ENCODE measurements around the gene ELF1.

DNA sequence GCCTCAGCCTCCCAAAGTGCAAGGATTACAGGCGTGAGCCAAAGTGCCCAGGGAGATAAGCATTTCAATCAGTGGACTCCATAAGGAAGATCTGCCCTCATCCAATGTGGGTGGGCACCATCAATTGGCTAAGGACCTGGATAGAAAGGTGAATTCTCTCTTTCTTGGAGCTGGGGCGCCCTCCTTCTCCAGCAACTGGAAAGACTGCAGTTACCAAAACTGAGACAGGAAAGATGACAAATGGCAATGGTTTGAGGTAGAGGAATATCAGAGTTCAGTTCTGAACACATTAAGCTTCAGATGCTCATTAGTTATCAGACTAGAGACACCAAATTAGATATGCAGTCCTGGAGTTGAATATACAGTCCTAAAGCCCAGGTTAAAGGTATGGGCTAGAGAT lies 10.5 kb upstream of the ELF1 start:
- TF ChIP-seq POLR2A (IDR thresholded peaks at IDR 0.05; ENCODE audit: low read depth, low read length) (no peak), CEBPB (IDR thresholded peaks at IDR 0.05; ENCODE audit: low read depth, low read length) (no peak), SMC3 (IDR thresholded peaks at IDR 0.05; ENCODE audit: low read depth, low read length) (no peak), MXI1 (IDR thresholded peaks at IDR 0.05; ENCODE audit: borderline replicate concordance, low read depth, low read length) (no peak), RCOR1 (IDR thresholded peaks at IDR 0.05; ENCODE audit: insufficient replicate concordance, low read length) (no peak), RAD21 (IDR thresholded peaks at IDR 0.05; ENCODE audit: low read length) (no peak)
- TF ChIP-seq, protein P1, sequence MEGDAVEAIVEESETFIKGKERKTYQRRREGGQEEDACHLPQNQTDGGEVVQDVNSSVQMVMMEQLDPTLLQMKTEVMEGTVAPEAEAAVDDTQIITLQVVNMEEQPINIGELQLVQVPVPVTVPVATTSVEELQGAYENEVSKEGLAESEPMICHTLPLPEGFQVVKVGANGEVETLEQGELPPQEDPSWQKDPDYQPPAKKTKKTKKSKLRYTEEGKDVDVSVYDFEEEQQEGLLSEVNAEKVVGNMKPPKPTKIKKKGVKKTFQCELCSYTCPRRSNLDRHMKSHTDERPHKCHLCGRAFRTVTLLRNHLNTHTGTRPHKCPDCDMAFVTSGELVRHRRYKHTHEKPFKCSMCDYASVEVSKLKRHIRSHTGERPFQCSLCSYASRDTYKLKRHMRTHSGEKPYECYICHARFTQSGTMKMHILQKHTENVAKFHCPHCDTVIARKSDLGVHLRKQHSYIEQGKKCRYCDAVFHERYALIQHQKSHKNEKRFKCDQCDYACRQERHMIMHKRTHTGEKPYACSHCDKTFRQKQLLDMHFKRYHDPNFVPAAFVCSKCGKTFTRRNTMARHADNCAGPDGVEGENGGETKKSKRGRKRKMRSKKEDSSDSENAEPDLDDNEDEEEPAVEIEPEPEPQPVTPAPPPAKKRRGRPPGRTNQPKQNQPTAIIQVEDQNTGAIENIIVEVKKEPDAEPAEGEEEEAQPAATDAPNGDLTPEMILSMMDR (conservative IDR thresholded peaks at IDR 0.05; ENCODE audit: low read depth, low read length) = no peak
- TF ChIP-seq, protein P2, sequence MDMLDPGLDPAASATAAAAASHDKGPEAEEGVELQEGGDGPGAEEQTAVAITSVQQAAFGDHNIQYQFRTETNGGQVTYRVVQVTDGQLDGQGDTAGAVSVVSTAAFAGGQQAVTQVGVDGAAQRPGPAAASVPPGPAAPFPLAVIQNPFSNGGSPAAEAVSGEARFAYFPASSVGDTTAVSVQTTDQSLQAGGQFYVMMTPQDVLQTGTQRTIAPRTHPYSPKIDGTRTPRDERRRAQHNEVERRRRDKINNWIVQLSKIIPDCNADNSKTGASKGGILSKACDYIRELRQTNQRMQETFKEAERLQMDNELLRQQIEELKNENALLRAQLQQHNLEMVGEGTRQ (IDR thresholded peaks at IDR 0.05; ENCODE audit: low read depth, low read length) = no peak
- TF ChIP-seq, protein P3, sequence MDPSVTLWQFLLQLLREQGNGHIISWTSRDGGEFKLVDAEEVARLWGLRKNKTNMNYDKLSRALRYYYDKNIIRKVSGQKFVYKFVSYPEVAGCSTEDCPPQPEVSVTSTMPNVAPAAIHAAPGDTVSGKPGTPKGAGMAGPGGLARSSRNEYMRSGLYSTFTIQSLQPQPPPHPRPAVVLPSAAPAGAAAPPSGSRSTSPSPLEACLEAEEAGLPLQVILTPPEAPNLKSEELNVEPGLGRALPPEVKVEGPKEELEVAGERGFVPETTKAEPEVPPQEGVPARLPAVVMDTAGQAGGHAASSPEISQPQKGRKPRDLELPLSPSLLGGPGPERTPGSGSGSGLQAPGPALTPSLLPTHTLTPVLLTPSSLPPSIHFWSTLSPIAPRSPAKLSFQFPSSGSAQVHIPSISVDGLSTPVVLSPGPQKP (IDR thresholded peaks at IDR 0.05; ENCODE audit: borderline replicate concordance, low read depth, low read length) = no peak
